NB4 (cell line): ENCODE data around the gene MRGPRG.

Experiments
- DNase-seq: peaks from one replicate; pipeline ENCODE4 v3.0.0; 2010; ENCODE audit warnings: low read depth
- H3K4me3 ChIP-seq: one replicate; pipeline ENCODE4 v1.5.1; 2011; ENCODE audit warnings: mild to moderate bottlenecking, low read depth, low read length, moderate library complexity
- CTCF ChIP-seq: IDR thresholded peaks from one replicate; pipeline ENCODE4 v1.5.1; 2012; ENCODE audit warnings: low read depth, low read length
- MAX ChIP-seq: IDR thresholded peaks from 2 replicates; pipeline ENCODE4 v1.6.1; 2011; ENCODE audit warnings: low read depth, low read length
- MYC ChIP-seq: IDR thresholded peaks from 2 replicates; pipeline ENCODE4 v1.6.1; 2011; ENCODE audit warnings: low read depth, low read length
- POLR2A ChIP-seq: IDR thresholded peaks from 2 replicates; pipeline ENCODE4 v1.6.1; 2011; ENCODE audit warnings: mild to moderate bottlenecking; ENCODE audit not compliant: insufficient read length; ENCODE audit errors: extremely low read depth

Gene MRGPRG

GRCh38 chr11:3229673-3230630, 11.3 kb upstream of the MRGPRG start:
- no peak for TF ChIP-seq POLR2A
- TF ChIP-seq MYC = no peak
- TF ChIP-seq CTCF = no peak
- no peak for TF ChIP-seq MAX
- DNase-seq = no peak
- H3K4me3 ChIP-seq = no peak overlapping the region

- no peak for DNase-seq
- TF ChIP-seq CTCF = no peak
- no peak for TF ChIP-seq MAX
- TF ChIP-seq POLR2A = no peak
- no peak for TF ChIP-seq MYC
- H3K4me3 ChIP-seq = peak overlapping the region; percentile 36
These were observed 9.8 kb upstream of the MRGPRG start for GRCh38 chr11:3228445-3228829.

GRCh38 chr11:3227568-3228444, 9.2 kb upstream of the MRGPRG start:
- DNase-seq = peak; percentile 95
- peak overlapping the region; percentile 36 for H3K4me3 ChIP-seq
- TF ChIP-seq CTCF (no peak), MYC (peak; percentile 63), POLR2A (peak; percentile 64), MAX (peak; percentile 81)

GRCh38 chr11:3226846-3227567, 8.4 kb upstream of the MRGPRG start:
- TF ChIP-seq MAX (no peak), MYC (no peak), POLR2A (no peak), CTCF (no peak)
- no peak overlapping the region for H3K4me3 ChIP-seq
- DNase-seq = no peak
